ENCODE data around the gene ANKRD44. TPM values are rescaled to one million over a fixed set of nuclear protein-coding genes. Genes with fewer than 3 reads are reported as not detected.

Gene ANKRD44
- total and polyA plus RNA-seq, 2 of the 8 experiments (the other 6 are each of a cell fraction or from before 2014, with no cell fraction given) = 1.2 to 1.3 TPM

GRCh38 chr2:196967116-196967515 is 343.5 kb downstream of the ANKRD44 start:
- no peak overlapping the region for H3K4ac ChIP-seq (replicated peaks; ENCODE audit: insufficient read length, low read depth, low read length)
- no peak overlapping the region for H4K91ac ChIP-seq (replicated peaks; ENCODE audit: insufficient read length, low read length)
- H3K18ac ChIP-seq (ENCODE audit: extremely low read depth, low read length) = no peak overlapping the region
- H3K23ac ChIP-seq (ENCODE audit: insufficient read length) = no peak overlapping the region
- ChIA-PET POLR2A (ENCODE audit: partially characterized antibody) (no interaction called here), CTCF (ENCODE audit: partially characterized antibody) (no interaction called here)
- H3K36me3 ChIP-seq (ENCODE audit: control insufficient read depth in 2 of 4, insufficient read depth in 4 of 4, low read length in 3 of 4) = no peaks in the 10 kb centered on the region; a peak in 1 of 8 replicates
- H3K23me2 ChIP-seq (ENCODE audit: low read depth, low read length) = no peaks in the 10 kb centered on the region
- FAIRE-seq (peak; percentile 68), DNase-seq (ENCODE audit: low read depth in 1 of 2, low spot score in 2 of 2) (no peak)
- H4K20me1 ChIP-seq (replicated peaks in 1 of 2; ENCODE audit: control insufficient read depth in 1 of 2, insufficient read depth in 2 of 2, low read length in 2 of 2) = no peaks in the 10 kb centered on the region
- no peak overlapping the region for H2BK5ac ChIP-seq (ENCODE audit: low read depth, low read length)
- H2BK15ac ChIP-seq (ENCODE audit: low read length) = no peak overlapping the region
- peak overlapping the region in 1 of 2 experiments; percentile 36; a peak in 2 of 4 replicates for H3K4me2 ChIP-seq (ENCODE audit: insufficient read depth in 1 of 2, low read depth in 2 of 2, low read length in 2 of 2)
- peaks cover 0 to 14% (median 7%) of the 10 kb centered on the region in 4 experiments; a peak in 4 of 7 replicates for H3K4me1 ChIP-seq (replicated peaks in 1 of 4; ENCODE audit: control insufficient read depth in 3 of 4, insufficient read depth in 4 of 4, low read length in 3 of 4)
- no peaks in the 10 kb centered on the region; a peak in 1 of 7 replicates for H3K27me3 ChIP-seq (replicated peaks in 1 of 4; ENCODE audit: control insufficient read depth in 3 of 4, extremely low read depth in 1 of 4, insufficient read depth in 3 of 4, low read length in 3 of 4)
- H2AFZ ChIP-seq (ENCODE audit: low read length) = peak overlapping the region; percentile 22; the same call in 1 of the 2 replicates
- no peak overlapping the region for H2BK12ac ChIP-seq (ENCODE audit: low read depth, low read length)
- no peak overlapping the region for H2AK5ac ChIP-seq (ENCODE audit: low read depth, low read length)
- H3K56ac ChIP-seq (replicated peaks; ENCODE audit: insufficient read length, low read depth, low read length) = no peak overlapping the region
- H2BK20ac ChIP-seq (ENCODE audit: low read length) = no peak overlapping the region
- no peak overlapping the region for H3K9ac ChIP-seq (replicated peaks in 1 of 4; ENCODE audit: extremely low read depth in 1 of 4, low read depth in 3 of 4, low read length in 3 of 4)
- no peak overlapping the region for H3K27ac ChIP-seq (ENCODE audit: low read depth, low read length)
- no peaks in the 10 kb centered on the region for H3K79me1 ChIP-seq (ENCODE audit: low read depth, low read length)
- no peak overlapping the region for H3K14ac ChIP-seq (ENCODE audit: insufficient read length)
- H4K8ac ChIP-seq (ENCODE audit: extremely low read depth, insufficient read depth, low read length) = no peak overlapping the region
- no peaks in the 10 kb centered on the region for H3K79me2 ChIP-seq (ENCODE audit: control insufficient read depth in 1 of 2, insufficient read depth in 2 of 2, low read length in 2 of 2)
- 18% methylated on average over 7 of the region's 7 CpGs; no CpG with 5 or more reads in 1 of the 2 experiments for WGBS, 2 experiments (ENCODE audit: extremely low coverage in 1 of 2, insufficient coverage in 1 of 2, insufficient read length in 1 of 2, insufficient replicate concordance in 2 of 2, low coverage in 1 of 2, low lambda C conversion rate in 2 of 2, missing lambda C conversion rate in 1 of 2)
- H2BK120ac ChIP-seq (replicated peaks; ENCODE audit: low read depth, low read length) = no peak overlapping the region
- peaks cover 5 to 13% of the 10 kb centered on the region in 2 experiments for H3K9me3 ChIP-seq (ENCODE audit: insufficient read depth in 2 of 2, low read depth in 1 of 2, low read length in 1 of 2)
- H4K5ac ChIP-seq (ENCODE audit: insufficient read length, low read depth, low read length) = no peak overlapping the region
- H3K4me3 ChIP-seq (ENCODE audit: extremely low read depth in 1 of 4, insufficient read depth in 2 of 4, low read depth in 3 of 4, low read length in 4 of 4) = no peak overlapping the region; a peak in 1 of 8 replicates
- TF ChIP-seq SIN3A (conservative IDR thresholded peaks at IDR 0.05 in 1 of 2, IDR thresholded peaks at IDR 0.05 in 1 of 2; ENCODE audit: low read depth in 1 of 2, low read length in 2 of 2) (no peak), GABPA (IDR thresholded peaks at IDR 0.05; ENCODE audit: borderline replicate concordance, insufficient read depth, low read length) (no peak), KDM4A (IDR thresholded peaks at IDR 0.05; ENCODE audit: low read depth, low read length, severe bottlenecking) (no peak), USF2 (IDR thresholded peaks at IDR 0.05; ENCODE audit: low read length) (no peak), SP1 (IDR thresholded peaks at IDR 0.05; ENCODE audit: low read depth, low read length) (no peak), SIX5 (IDR thresholded peaks at IDR 0.05; ENCODE audit: low read depth, low read length) (no peak), TEAD4 (IDR thresholded peaks at IDR 0.05; ENCODE audit: low read depth, low read length) (no peak), EGR1 (IDR thresholded peaks at IDR 0.05; ENCODE audit: borderline replicate concordance, low read depth, low read length) (no peak), EZH2 (IDR thresholded peaks at IDR 0.05; ENCODE audit: low read depth, low read length, severe bottlenecking) (no peak), ASH2L (IDR thresholded peaks at IDR 0.05; ENCODE audit: low read length) (no peak), MAFK (IDR thresholded peaks at IDR 0.05; ENCODE audit: low read depth, low read length) (no peak), CTBP2 (IDR thresholded peaks at IDR 0.05; ENCODE audit: borderline replicate concordance, insufficient read depth, insufficient read length, low read length) (no peak), YY1 (IDR thresholded peaks at IDR 0.05; ENCODE audit: low read depth, low read length) (no peak)

Data from H1 (cell line).